Sigmoid colon (tissue), 7 donors: ENCODE data around the gene WDR6. TPM values are rescaled to one million over a fixed set of nuclear protein-coding genes. Genes with fewer than 3 reads are reported as not detected.

Experiments
- DNase-seq: peaks from one replicate; pipeline ENCODE4 v3.0.0-alpha.2; 2019
- H3K27ac ChIP-seq, 4 donors: fragments of 200-600 bp; sonication (generic); one replicate each; pipeline ENCODE4 v1.5.1; 2016 to 2019; ENCODE audit warnings: mild to moderate bottlenecking in 1 of 4
- H3K27me3 ChIP-seq, 3 donors: fragments of 200-600 bp; sonication (generic); one replicate each; pipeline ENCODE4 v1.5.1; 2019; ENCODE audit warnings: mild to moderate bottlenecking in 1 of 3
- H3K36me3 ChIP-seq, 4 donors: fragments of 200-600 bp; sonication (generic); one replicate each; pipeline ENCODE4 v1.5.1; 2016 to 2019
- H3K4me1 ChIP-seq, 4 donors: fragments of 200-600 bp; sonication (generic); one replicate each; pipeline ENCODE4 v1.5.1; 2017 to 2019
- H3K4me3 ChIP-seq, 4 donors: fragments of 200-600 bp; sonication (generic); one replicate each; pipeline ENCODE4 v1.5.1; 2017 to 2019; ENCODE audit warnings: mild to moderate bottlenecking in 2 of 4, moderate library complexity in 1 of 4
- H3K9me3 ChIP-seq, 4 donors: fragments of 200-600 bp in 3 of 4; sonication (generic) in 3 of 4; one replicate each; pipeline versions ENCODE4 v1.5.1 to v1.6.1; 2013 to 2019
- EP300 ChIP-seq, 4 donors: sonication (generic); formaldehyde crosslinking; IDR thresholded peaks; one replicate each; pipeline ENCODE4 v1.6.1; 2017; ENCODE audit warnings: antibody characterized with exemption in 4 of 4
- POLR2A ChIP-seq, 2 donors: fragments of 450-650 bp; IDR thresholded peaks; one replicate each; pipeline ENCODE4 v1.6.1; 2016; ENCODE audit warnings: antibody characterized with exemption in 2 of 2, mild to moderate bottlenecking in 2 of 2, moderate library complexity in 2 of 2
- POLR2AphosphoS5 ChIP-seq, 4 donors: sonication (generic); formaldehyde crosslinking; IDR thresholded peaks; one replicate each; pipeline ENCODE4 v1.6.1; 2017; ENCODE audit warnings: antibody characterized with exemption in 4 of 4
- WGBS, 2 donors: extraction: QIAGEN DNeasy Blood & Tissue Kit; methylation state at CpG; one replicate each; pipeline ENCODE4 v1.1.7; 2013; 5-methylcytosine and 5-hydroxymethylcytosine counted together
- intact Hi-C: fragments of 100-400 bp; cut with DNase I; formaldehyde crosslinking; loops from one replicate; pipeline ENCODE4 v1.15.1; 2023
- polyA plus RNA-seq, 3 donors: library from polyadenylated mRNA; stranded (reverse); fragments of 200-250 nt; gene quantifications; one replicate each; pipeline ENCODE4 v1.2.3, GENCODE V29; 2013
- total RNA-seq, 4 donors: library from RNA; depleted of rRNA; stranded (reverse); fragments of >200 nt; gene quantifications; one replicate each; pipeline ENCODE4 v1.1.0, GENCODE V29; 2016
- TF ChIP-seq, protein P1 (sequence below), 4 experiments: fragments of 450-650 bp in 3 of 4; fragments of 200-600 bp in 1 of 4; IDR thresholded peaks; one replicate each; pipeline ENCODE4 v1.5.1; 2016 to 2019; ENCODE audit warnings: antibody characterized with exemption in 4 of 4, mild to moderate bottlenecking in 3 of 4, moderate library complexity in 2 of 4
- donor health status: healthy with polysubstance abuse.
- donor health status: Bipolar disorder and iron deficiency.
- donor health status: healthy.

The WDR6 gene
- total and polyA plus RNA-seq, 7 donors, result 21.0 to 124 (median 89.2) TPM

DNA sequence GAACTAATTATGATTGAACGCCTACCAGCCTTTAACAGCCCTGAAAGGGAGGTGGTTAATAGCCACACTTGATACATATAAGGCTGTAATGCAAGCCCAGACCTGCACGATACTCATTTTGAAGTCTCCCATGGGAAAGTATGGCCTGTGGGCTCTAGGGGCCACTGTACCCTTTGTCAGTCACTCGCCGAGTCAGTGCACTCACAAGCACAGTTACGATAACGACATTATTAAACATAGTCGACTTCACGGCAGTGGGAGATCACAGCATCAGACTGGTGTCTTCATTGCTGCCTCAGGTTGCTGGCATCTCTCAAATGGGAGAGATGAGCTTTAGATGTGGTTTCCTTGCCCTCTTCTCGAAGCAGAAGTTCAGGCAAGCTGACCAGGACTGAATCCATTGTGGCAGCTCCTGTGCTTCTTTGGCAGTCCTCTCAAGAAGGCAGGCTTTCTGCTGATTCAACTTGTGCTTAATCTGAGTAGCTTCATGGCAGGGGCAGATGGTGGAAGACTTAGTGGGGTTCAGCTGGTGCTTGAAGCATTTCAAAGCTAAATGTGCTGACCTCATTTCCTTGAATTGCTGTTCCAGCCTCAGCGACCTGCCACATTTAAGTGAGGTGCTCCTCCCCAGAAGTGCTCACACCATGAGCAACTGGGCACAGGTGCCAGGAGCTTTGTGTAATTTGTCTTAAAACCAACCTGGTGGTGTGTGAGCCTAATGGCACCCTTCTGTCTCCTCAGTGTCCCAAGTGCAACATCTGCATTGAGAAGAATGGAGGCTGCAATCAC is 32.9 kb upstream of the WDR6 start:
- Histone ChIP-seq H3K9me3 (no peaks in the 10 kb centered on the region), H3K4me3 (no peak overlapping the region), H3K27me3 (no peaks in the 10 kb centered on the region), H3K27ac (no peak overlapping the region), H3K36me3 (peaks cover 62 to 100% (median 88%) of the 10 kb centered on the region in 4 donors), H3K4me1 (no peaks in the 10 kb centered on the region)
- TF ChIP-seq EP300 (IDR thresholded peaks at IDR 0.05) (no peak), POLR2A (IDR thresholded peaks at IDR 0.05) (no peak), POLR2AphosphoS5 (IDR thresholded peaks at IDR 0.05) (no peak)
- TF ChIP-seq, protein P1, sequence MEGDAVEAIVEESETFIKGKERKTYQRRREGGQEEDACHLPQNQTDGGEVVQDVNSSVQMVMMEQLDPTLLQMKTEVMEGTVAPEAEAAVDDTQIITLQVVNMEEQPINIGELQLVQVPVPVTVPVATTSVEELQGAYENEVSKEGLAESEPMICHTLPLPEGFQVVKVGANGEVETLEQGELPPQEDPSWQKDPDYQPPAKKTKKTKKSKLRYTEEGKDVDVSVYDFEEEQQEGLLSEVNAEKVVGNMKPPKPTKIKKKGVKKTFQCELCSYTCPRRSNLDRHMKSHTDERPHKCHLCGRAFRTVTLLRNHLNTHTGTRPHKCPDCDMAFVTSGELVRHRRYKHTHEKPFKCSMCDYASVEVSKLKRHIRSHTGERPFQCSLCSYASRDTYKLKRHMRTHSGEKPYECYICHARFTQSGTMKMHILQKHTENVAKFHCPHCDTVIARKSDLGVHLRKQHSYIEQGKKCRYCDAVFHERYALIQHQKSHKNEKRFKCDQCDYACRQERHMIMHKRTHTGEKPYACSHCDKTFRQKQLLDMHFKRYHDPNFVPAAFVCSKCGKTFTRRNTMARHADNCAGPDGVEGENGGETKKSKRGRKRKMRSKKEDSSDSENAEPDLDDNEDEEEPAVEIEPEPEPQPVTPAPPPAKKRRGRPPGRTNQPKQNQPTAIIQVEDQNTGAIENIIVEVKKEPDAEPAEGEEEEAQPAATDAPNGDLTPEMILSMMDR (IDR thresholded peaks at IDR 0.05), result no peak
- DNase-seq, result no peak
- 89 to 93% methylated on average over 10 of the region's 10 CpGs for WGBS, 2 donors
- intact Hi-C loops, result no loop called here

DNA sequence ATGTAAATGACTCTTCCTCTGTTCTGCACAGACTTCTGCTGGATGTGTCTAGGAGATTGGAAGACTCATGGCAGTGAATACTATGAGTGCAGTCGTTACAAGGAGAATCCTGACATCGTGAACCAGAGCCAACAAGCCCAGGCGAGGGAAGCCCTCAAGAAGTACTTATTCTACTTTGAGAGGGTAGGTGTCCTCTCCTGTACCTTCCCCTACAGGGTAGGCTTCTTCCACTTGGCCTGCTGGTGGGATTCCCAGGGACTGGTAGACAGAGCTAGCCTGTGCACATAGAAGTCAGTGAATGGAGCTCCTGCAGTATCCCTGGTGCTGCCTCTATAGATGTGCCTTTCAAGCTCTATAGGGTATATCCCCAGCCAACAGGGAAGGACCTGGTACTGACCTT is 27.7 kb upstream of the WDR6 start:
- H3K27ac ChIP-seq, result no peak overlapping the region
- 95 to 97% methylated on average over 3 of the region's 3 CpGs for WGBS, 2 donors
- H3K27me3 ChIP-seq, result no peaks in the 10 kb centered on the region
- H3K4me3 ChIP-seq, result no peak overlapping the region
- H3K9me3 ChIP-seq, result no peaks in the 10 kb centered on the region
- intact Hi-C loops, result no loop called here
- H3K4me1 ChIP-seq, result no peaks in the 10 kb centered on the region
- DNase-seq, result no peak
- no peak for TF ChIP-seq POLR2A (IDR thresholded peaks at IDR 0.05)
- no peak for TF ChIP-seq EP300 (IDR thresholded peaks at IDR 0.05)
- no peak for TF ChIP-seq POLR2AphosphoS5 (IDR thresholded peaks at IDR 0.05)
- TF ChIP-seq, protein P1 (IDR thresholded peaks at IDR 0.05), result no peak
- H3K36me3 ChIP-seq, result peaks cover 71 to 100% (median 77%) of the 10 kb centered on the region in 4 donors

DNA sequence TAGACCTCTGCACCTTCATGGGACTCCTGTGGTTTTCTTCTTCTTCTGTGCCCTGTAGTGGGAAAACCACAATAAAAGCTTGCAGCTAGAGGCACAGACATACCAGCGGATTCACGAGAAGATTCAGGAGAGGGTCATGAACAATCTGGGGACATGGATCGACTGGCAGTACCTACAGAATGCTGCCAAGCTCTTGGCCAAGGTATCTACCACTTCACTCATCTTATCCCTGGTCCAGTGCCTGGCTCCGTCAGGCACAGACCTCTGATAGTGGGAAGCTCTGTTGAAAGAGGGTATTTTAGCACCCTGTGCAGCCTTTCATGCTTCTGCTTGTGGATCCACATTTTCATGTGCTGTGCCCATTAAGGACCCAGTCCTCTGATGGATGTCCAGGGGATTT is 26.9 kb upstream of the WDR6 start:
- TF ChIP-seq POLR2A (IDR thresholded peaks at IDR 0.05) (no peak), POLR2AphosphoS5 (IDR thresholded peaks at IDR 0.05) (no peak), EP300 (IDR thresholded peaks at IDR 0.05) (no peak)
- TF ChIP-seq, protein P1 (IDR thresholded peaks at IDR 0.05), result no peak
- no peak for DNase-seq
- H3K4me3 ChIP-seq, result no peak overlapping the region
- 92 to 93% methylated on average over 4 of the region's 4 CpGs for WGBS, 2 donors
- intact Hi-C loops, result no loop called here
- no peaks in the 10 kb centered on the region for H3K27me3 ChIP-seq
- H3K9me3 ChIP-seq, result no peaks in the 10 kb centered on the region
- no peak overlapping the region for H3K27ac ChIP-seq
- H3K36me3 ChIP-seq, result peaks cover 63 to 100% (median 74%) of the 10 kb centered on the region in 4 donors
- no peaks in the 10 kb centered on the region for H3K4me1 ChIP-seq

DNA sequence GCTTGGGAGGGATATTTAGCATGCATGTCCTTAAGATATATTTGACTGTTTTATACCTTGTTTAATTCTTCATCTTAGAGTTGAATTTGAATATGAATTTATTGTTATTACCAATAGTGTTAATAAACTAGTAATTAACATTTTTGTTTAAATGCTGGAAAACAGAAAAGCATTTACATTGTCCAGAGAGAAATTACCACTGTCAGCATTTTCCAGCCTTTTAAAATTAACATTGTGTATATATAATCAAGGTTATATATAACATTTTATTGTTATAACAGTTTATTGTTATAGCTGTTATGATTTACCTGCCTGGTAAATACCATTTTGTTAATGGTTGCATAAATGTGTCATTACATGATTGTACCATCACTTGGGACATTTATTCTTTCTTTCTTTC is 25.2 kb upstream of the WDR6 start:
- H3K4me3 ChIP-seq, result no peak overlapping the region
- DNase-seq, result no peak
- H3K4me1 ChIP-seq, result no peaks in the 10 kb centered on the region
- TF ChIP-seq EP300 (IDR thresholded peaks at IDR 0.05) (no peak), POLR2A (IDR thresholded peaks at IDR 0.05) (no peak), POLR2AphosphoS5 (IDR thresholded peaks at IDR 0.05) (no peak)
- TF ChIP-seq, protein P1 (IDR thresholded peaks at IDR 0.05), result no peak
- H3K36me3 ChIP-seq, result peaks cover 46 to 100% (median 58%) of the 10 kb centered on the region in 4 donors
- no peak overlapping the region for H3K27ac ChIP-seq
- intact Hi-C loops, result no loop called here
- no peaks in the 10 kb centered on the region for H3K9me3 ChIP-seq
- H3K27me3 ChIP-seq, result no peaks in the 10 kb centered on the region
